Vagina (tissue), 2 donors: ENCODE measurements around the gene FANCE.

Experiments
- CTCF ChIP-seq, 3 experiments: fragments of 450-650 bp in 2 of 3; fragments of 200-600 bp in 1 of 3; sonication (generic) in 1 of 3; IDR thresholded peaks; one replicate each; pipeline ENCODE4 v1.5.1; 2017 to 2019; ENCODE audit warnings: antibody characterized with exemption in 3 of 3, mild to moderate bottlenecking in 2 of 3, moderate library complexity in 2 of 3
- POLR2A ChIP-seq, 2 donors: fragments of 450-650 bp; IDR thresholded peaks; one replicate each; pipeline ENCODE4 v1.6.1; 2017; ENCODE audit warnings: antibody characterized with exemption in 2 of 2, mild to moderate bottlenecking in 2 of 2, moderate library complexity in 2 of 2

- no peak for TF ChIP-seq CTCF (IDR thresholded peaks at IDR 0.05)
- TF ChIP-seq POLR2A (IDR thresholded peaks at IDR 0.05), result no peak
Measured at GRCh38 chr6:35508542-35508941, 56.4 kb downstream of the FANCE start.
